ENCODE measurements around the gene AADACL4.

DNA sequence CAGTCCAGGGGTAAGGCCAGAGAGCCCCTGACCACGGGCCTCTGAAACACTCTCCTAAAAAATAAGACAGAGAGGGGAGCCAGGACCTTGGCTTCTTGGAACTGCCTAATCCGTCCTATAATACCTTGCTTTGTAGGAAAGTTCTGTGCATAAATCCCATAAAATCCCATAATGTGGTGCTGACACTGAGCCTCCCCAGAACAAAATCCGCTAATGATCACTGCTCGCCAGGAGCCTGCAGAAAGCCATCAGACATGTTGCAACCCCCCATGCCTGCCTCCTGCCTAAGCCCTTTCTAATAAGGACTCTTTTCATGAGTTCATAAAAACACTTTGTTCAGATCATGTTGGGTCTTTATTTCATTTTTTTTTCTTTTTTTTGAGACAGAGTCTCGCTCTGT is 16.6 kb upstream of the AADACL4 start:
- TF ChIP-seq, protein P1, sequence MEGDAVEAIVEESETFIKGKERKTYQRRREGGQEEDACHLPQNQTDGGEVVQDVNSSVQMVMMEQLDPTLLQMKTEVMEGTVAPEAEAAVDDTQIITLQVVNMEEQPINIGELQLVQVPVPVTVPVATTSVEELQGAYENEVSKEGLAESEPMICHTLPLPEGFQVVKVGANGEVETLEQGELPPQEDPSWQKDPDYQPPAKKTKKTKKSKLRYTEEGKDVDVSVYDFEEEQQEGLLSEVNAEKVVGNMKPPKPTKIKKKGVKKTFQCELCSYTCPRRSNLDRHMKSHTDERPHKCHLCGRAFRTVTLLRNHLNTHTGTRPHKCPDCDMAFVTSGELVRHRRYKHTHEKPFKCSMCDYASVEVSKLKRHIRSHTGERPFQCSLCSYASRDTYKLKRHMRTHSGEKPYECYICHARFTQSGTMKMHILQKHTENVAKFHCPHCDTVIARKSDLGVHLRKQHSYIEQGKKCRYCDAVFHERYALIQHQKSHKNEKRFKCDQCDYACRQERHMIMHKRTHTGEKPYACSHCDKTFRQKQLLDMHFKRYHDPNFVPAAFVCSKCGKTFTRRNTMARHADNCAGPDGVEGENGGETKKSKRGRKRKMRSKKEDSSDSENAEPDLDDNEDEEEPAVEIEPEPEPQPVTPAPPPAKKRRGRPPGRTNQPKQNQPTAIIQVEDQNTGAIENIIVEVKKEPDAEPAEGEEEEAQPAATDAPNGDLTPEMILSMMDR (IDR thresholded peaks at IDR 0.05; ENCODE audit: insufficient read depth, low read depth, low read length) = no peak
- no peak for TF ChIP-seq EZH2 (IDR thresholded peaks at IDR 0.05; ENCODE audit: insufficient read depth, low read length)
